Retinal pigment epithelial cell (primary cell): ENCODE data around the gene DIS3L2.
A peak's percentile ranks its signal among the peaks of the same experiment; 100 is the strongest.

ENCODE experiments used
- DNase-seq: peaks from one replicate; pipeline ENCODE4 v3.0.0-alpha.2; 2010; ENCODE audit warnings: low read depth
- H3K4me3 ChIP-seq: 2 replicates; pipeline ENCODE4 v1.5.1; 2011; ENCODE audit warnings: mild to moderate bottlenecking, low read length, control low read depth, moderate library complexity
- CTCF ChIP-seq: conservative IDR thresholded peaks from 2 replicates; pipeline ENCODE4 v1.5.1; 2011; ENCODE audit warnings: low read depth, low read length, control low read depth, inconsistent platforms

DIS3L2 gene

GRCh38 chr2:232038251-232038880 is 76.9 kb downstream of the DIS3L2 start:
- no peak for TF ChIP-seq CTCF
- no peak overlapping the region for H3K4me3 ChIP-seq
- no peak for DNase-seq

GRCh38 chr2:232038881-232039485 is 77.5 kb downstream of the DIS3L2 start:
- no peak for TF ChIP-seq CTCF
- DNase-seq, result peak; percentile 10
- no peak overlapping the region for H3K4me3 ChIP-seq

GRCh38 chr2:232042911-232043574 is 81.5 kb downstream of the DIS3L2 start:
- H3K4me3 ChIP-seq, result no peak overlapping the region
- TF ChIP-seq CTCF, result no peak
- no peak for DNase-seq

- H3K4me3 ChIP-seq, result no peak overlapping the region
- TF ChIP-seq CTCF, result no peak
- no peak for DNase-seq
Observed at GRCh38 chr2:232043966-232044365, 82.5 kb downstream of the DIS3L2 start.

- TF ChIP-seq CTCF, result no peak
- DNase-seq, result no peak
- H3K4me3 ChIP-seq, result no peak overlapping the region
Observed at GRCh38 chr2:232049350-232049749, 87.8 kb downstream of the DIS3L2 start.

- no peak overlapping the region for H3K4me3 ChIP-seq
- no peak for TF ChIP-seq CTCF
- DNase-seq, result no peak
Observed at GRCh38 chr2:232052591-232052990, 91.1 kb downstream of the DIS3L2 start.

GRCh38 chr2:232053777-232054176 is 92.3 kb downstream of the DIS3L2 start:
- DNase-seq, result no peak
- H3K4me3 ChIP-seq, result no peak overlapping the region
- no peak for TF ChIP-seq CTCF
